Adipocyte (in vitro differentiated cells): ENCODE data around the gene CACNA1D.

ENCODE experiments used
- DNase-seq: peaks from one replicate; pipeline ENCODE4 v3.0.0-alpha.2; 2015; ENCODE audit warnings: low read depth
- H3K27me3 ChIP-seq: replicated peaks from 2 replicates; pipeline ENCODE4 v1.7.0; 2013; ENCODE audit warnings: mild to moderate bottlenecking, low read length, moderate library complexity; ENCODE audit not compliant: control insufficient read depth, insufficient read depth
- H3K36me3 ChIP-seq: 2 replicates; pipeline ENCODE4 v1.7.0; 2013; ENCODE audit warnings: low read length, mild to moderate bottlenecking, moderate library complexity; ENCODE audit not compliant: control insufficient read depth, insufficient read depth, severe bottlenecking
- H3K4me1 ChIP-seq: 2 replicates; pipeline ENCODE4 v1.7.0; 2013; ENCODE audit warnings: mild to moderate bottlenecking, low read length, moderate library complexity; ENCODE audit not compliant: control insufficient read depth, insufficient read depth
- H3K4me3 ChIP-seq: 2 replicates; pipeline ENCODE4 v1.7.0; 2013; ENCODE audit warnings: mild to moderate bottlenecking, low read length, moderate library complexity
- H3K9ac ChIP-seq: 2 replicates; pipeline ENCODE4 v1.7.0; 2013; ENCODE audit warnings: mild to moderate bottlenecking, low read length, moderate library complexity
- H3K9me3 ChIP-seq: 2 replicates; pipeline ENCODE4 v1.7.0; 2013; ENCODE audit warnings: mild to moderate bottlenecking, low read length, moderate library complexity; ENCODE audit not compliant: control insufficient read depth

The CACNA1D gene

GRCh38 chr3:53813876-53814275 lies 319.5 kb downstream of the CACNA1D start:
- H3K9ac ChIP-seq = no peak overlapping the region
- no peak for DNase-seq

GRCh38 chr3:53815067-53815466 lies 320.7 kb downstream of the CACNA1D start:
- H3K9me3 ChIP-seq = no peaks in the 10 kb centered on the region
- no peak for DNase-seq
- H3K36me3 ChIP-seq = no peaks in the 10 kb centered on the region
- H3K27me3 ChIP-seq = peaks cover 13% of the 10 kb centered on the region
- no peak overlapping the region for H3K4me3 ChIP-seq
- H3K4me1 ChIP-seq = no peaks in the 10 kb centered on the region
- H3K9ac ChIP-seq = no peak overlapping the region

More at GRCh38 chr3:53813876-53814275, 319.5 kb downstream of the CACNA1D start:
- Histone ChIP-seq H3K36me3 (no peaks in the 10 kb centered on the region), H3K9me3 (no peaks in the 10 kb centered on the region), H3K27me3 (peaks cover 13% of the 10 kb centered on the region), H3K4me1 (no peaks in the 10 kb centered on the region), H3K4me3 (no peak overlapping the region)

GRCh38 chr3:53815651-53816050 lies 321.2 kb downstream of the CACNA1D start:
- peaks cover 13% of the 10 kb centered on the region for H3K27me3 ChIP-seq
- no peaks in the 10 kb centered on the region for H3K36me3 ChIP-seq
- no peaks in the 10 kb centered on the region for H3K9me3 ChIP-seq
- no peak overlapping the region for H3K9ac ChIP-seq
- no peak for DNase-seq
- no peak overlapping the region for H3K4me3 ChIP-seq
- H3K4me1 ChIP-seq = no peaks in the 10 kb centered on the region

GRCh38 chr3:53816425-53816824 lies 322.0 kb downstream of the CACNA1D start:
- Histone ChIP-seq H3K9ac (no peak overlapping the region), H3K9me3 (no peaks in the 10 kb centered on the region), H3K27me3 (peaks cover 13% of the 10 kb centered on the region), H3K4me3 (no peak overlapping the region), H3K4me1 (no peaks in the 10 kb centered on the region), H3K36me3 (no peaks in the 10 kb centered on the region)
- no peak for DNase-seq

- H3K27me3 ChIP-seq = peaks cover 13% of the 10 kb centered on the region
- no peak overlapping the region for H3K9ac ChIP-seq
- H3K4me3 ChIP-seq = no peak overlapping the region
- H3K4me1 ChIP-seq = no peaks in the 10 kb centered on the region
- H3K36me3 ChIP-seq = no peaks in the 10 kb centered on the region
- no peak for DNase-seq
- H3K9me3 ChIP-seq = no peaks in the 10 kb centered on the region
Observed at GRCh38 chr3:53817211-53817610, 322.8 kb downstream of the CACNA1D start.

- H3K4me1 ChIP-seq = no peaks in the 10 kb centered on the region
- no peak for DNase-seq
- no peaks in the 10 kb centered on the region for H3K36me3 ChIP-seq
- no peaks in the 10 kb centered on the region for H3K9me3 ChIP-seq
- H3K9ac ChIP-seq = no peak overlapping the region
- peaks cover 13% of the 10 kb centered on the region for H3K27me3 ChIP-seq
- H3K4me3 ChIP-seq = no peak overlapping the region
Observed at GRCh38 chr3:53817809-53818208, 323.4 kb downstream of the CACNA1D start.

- no peak for DNase-seq
- no peaks in the 10 kb centered on the region for H3K36me3 ChIP-seq
- no peaks in the 10 kb centered on the region for H3K9me3 ChIP-seq
- H3K4me1 ChIP-seq = no peaks in the 10 kb centered on the region
- H3K4me3 ChIP-seq = no peak overlapping the region
- H3K27me3 ChIP-seq = peaks cover 13% of the 10 kb centered on the region
- no peak overlapping the region for H3K9ac ChIP-seq
Observed at GRCh38 chr3:53818221-53819162, 324.1 kb downstream of the CACNA1D start.

- Histone ChIP-seq H3K36me3 (no peaks in the 10 kb centered on the region), H3K4me1 (no peaks in the 10 kb centered on the region), H3K27me3 (peaks cover 13% of the 10 kb centered on the region), H3K9ac (no peak overlapping the region), H3K4me3 (no peak overlapping the region), H3K9me3 (no peaks in the 10 kb centered on the region)
- no peak for DNase-seq
Observed at GRCh38 chr3:53819163-53819868, 324.9 kb downstream of the CACNA1D start.

GRCh38 chr3:53820084-53820483 lies 325.7 kb downstream of the CACNA1D start:
- Histone ChIP-seq H3K9ac (no peak overlapping the region), H3K4me3 (no peak overlapping the region), H3K36me3 (no peaks in the 10 kb centered on the region), H3K9me3 (no peaks in the 10 kb centered on the region), H3K27me3 (peaks cover 13% of the 10 kb centered on the region), H3K4me1 (no peaks in the 10 kb centered on the region)
- no peak for DNase-seq

- Histone ChIP-seq H3K9ac (no peak overlapping the region), H3K4me3 (no peak overlapping the region), H3K27me3 (peaks cover 13% of the 10 kb centered on the region), H3K9me3 (no peaks in the 10 kb centered on the region), H3K4me1 (no peaks in the 10 kb centered on the region), H3K36me3 (no peaks in the 10 kb centered on the region)
- DNase-seq = no peak
Observed at GRCh38 chr3:53820756-53821580, 326.6 kb downstream of the CACNA1D start.

GRCh38 chr3:53821631-53822121 lies 327.3 kb downstream of the CACNA1D start:
- Histone ChIP-seq H3K9ac (no peak overlapping the region), H3K4me1 (no peaks in the 10 kb centered on the region), H3K27me3 (peaks cover 13% of the 10 kb centered on the region), H3K4me3 (no peak overlapping the region), H3K36me3 (no peaks in the 10 kb centered on the region), H3K9me3 (no peaks in the 10 kb centered on the region)
- DNase-seq = no peak
